Measurements from ENCODE around the gene C11orf16. TPM values are rescaled to one million over a fixed set of nuclear protein-coding genes. Genes with fewer than 3 reads are reported as not detected.

Gene C11orf16
- polyA plus RNA-seq, 3 donors = not detected

DNA sequence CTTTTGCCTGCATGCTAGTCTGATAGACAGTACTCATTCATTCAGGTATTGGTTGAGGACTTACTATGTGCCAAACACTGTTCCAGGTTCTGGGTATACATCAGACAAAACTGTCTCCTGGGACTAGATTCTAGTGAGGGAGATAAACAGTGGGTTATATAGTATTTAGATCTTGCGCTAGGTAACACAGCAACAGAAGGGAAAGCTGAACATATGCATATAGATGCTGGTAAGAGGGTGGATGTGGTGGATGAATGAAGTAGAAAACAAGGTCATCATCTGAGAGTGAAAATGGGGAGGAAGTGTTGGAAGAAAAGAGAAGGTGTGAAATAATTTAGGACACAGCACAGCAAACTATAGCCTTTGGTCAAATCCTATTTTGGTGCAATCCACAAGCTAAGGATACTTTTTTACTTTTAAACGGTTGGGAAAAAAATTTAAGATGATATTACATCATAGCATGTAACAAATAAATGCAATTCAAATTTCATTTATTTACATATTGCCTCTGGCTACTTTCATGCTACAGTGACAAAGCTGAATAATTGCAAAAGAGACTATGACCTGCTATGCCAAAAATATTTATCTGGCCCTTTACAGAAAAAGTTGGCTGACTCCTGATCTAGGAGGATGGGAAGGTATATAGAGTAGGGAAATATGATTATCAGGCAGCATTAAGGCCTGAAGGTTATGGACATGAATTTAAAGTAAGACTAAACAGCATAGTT, 38.6 kb upstream of the C11orf16 start:
- Histone ChIP-seq H3K4me1 (ENCODE audit: control insufficient read depth in 1 of 2, insufficient read depth in 2 of 2, low read length in 2 of 2) (no peaks in the 10 kb centered on the region), H3K9ac (ENCODE audit: insufficient read depth, low read length, poor library complexity, severe bottlenecking) (no peak overlapping the region), H3K36me3 (replicated peaks in 1 of 2; ENCODE audit: control insufficient read depth in 1 of 2, insufficient read depth in 2 of 2, low read length in 2 of 2) (no peaks in the 10 kb centered on the region), H4K20me1 (ENCODE audit: insufficient read depth, low read length) (no peaks in the 10 kb centered on the region), H3K27me3 (ENCODE audit: control insufficient read depth in 2 of 2, insufficient read depth in 2 of 2, low read length in 2 of 2) (no peaks in the 10 kb centered on the region), H3K9me3 (replicated peaks in 1 of 2; ENCODE audit: control insufficient read depth in 1 of 2, insufficient read depth in 1 of 2, low read length in 2 of 2) (no peaks in the 10 kb centered on the region), H3K79me2 (ENCODE audit: insufficient read depth, low read length) (no peaks in the 10 kb centered on the region), H3K4me2 (replicated peaks; ENCODE audit: extremely low read depth, low read length, poor library complexity, severe bottlenecking) (no peak overlapping the region), H2AFZ (ENCODE audit: insufficient read depth, low read depth, low read length, poor library complexity, severe bottlenecking) (no peak overlapping the region), H3K4me3 (replicated peaks in 1 of 3; ENCODE audit: low read depth in 2 of 3, low read length in 3 of 3) (no peak overlapping the region), H3K27ac (ENCODE audit: low read depth in 1 of 2, low read length in 2 of 2) (no peak overlapping the region)
- no peak for TF ChIP-seq CTCF (IDR thresholded peaks at IDR 0.05)
- Mint-ChIP-seq H3K27ac (no peak overlapping the region), H3K27me3 (ENCODE audit: low read depth in 3 of 3) (peaks cover 0 to 3% (median 1%) of the 10 kb centered on the region in 3 donors), H3K4me1 (peaks cover 10% of the 10 kb centered on the region), H3K36me3 (peaks cover 0 to 6% of the 10 kb centered on the region in 2 donors), H3K9me3 (no peaks in the 10 kb centered on the region), H3K4me3 (no peak overlapping the region)
- intact Hi-C loops (cut with micrococcal nuclease) = no loop called here
- 100% methylated on average over 1 of the region's 2 CpGs for WGBS (ENCODE audit: insufficient coverage)
- no peak for DNase-seq

DNA sequence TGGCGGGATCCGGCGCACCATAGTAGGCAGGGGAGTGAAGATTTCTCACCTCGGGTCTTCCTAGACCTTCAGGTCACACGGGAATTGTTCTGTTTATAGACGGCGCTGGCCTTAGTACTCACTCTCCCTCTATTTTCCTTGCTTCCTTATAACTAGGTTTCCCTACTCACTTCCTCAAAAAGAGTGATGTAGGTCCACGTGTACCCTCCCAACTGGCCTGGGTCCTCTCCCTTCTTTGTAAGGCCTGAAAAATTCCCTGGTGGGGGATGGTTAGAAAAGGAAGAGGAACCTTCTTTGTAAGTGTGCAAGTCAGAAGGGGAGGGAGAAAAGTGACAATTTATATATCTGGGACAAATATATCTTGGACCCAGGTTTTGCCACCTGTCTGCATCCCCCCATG, 34.4 kb upstream of the C11orf16 start:
- Histone ChIP-seq H3K4me1 (ENCODE audit: control insufficient read depth in 1 of 2, insufficient read depth in 2 of 2, low read length in 2 of 2) (peaks cover 21 to 26% of the 10 kb centered on the region in 2 donors), H3K4me2 (replicated peaks; ENCODE audit: extremely low read depth, low read length, poor library complexity, severe bottlenecking) (no peak overlapping the region), H3K27ac (ENCODE audit: low read depth in 1 of 2, low read length in 2 of 2) (no peak overlapping the region), H3K79me2 (ENCODE audit: insufficient read depth, low read length) (peaks cover 21% of the 10 kb centered on the region), H3K27me3 (ENCODE audit: control insufficient read depth in 2 of 2, insufficient read depth in 2 of 2, low read length in 2 of 2) (no peaks in the 10 kb centered on the region), H3K9me3 (replicated peaks in 1 of 2; ENCODE audit: control insufficient read depth in 1 of 2, insufficient read depth in 1 of 2, low read length in 2 of 2) (no peaks in the 10 kb centered on the region), H2AFZ (ENCODE audit: insufficient read depth, low read depth, low read length, poor library complexity, severe bottlenecking) (no peak overlapping the region), H4K20me1 (ENCODE audit: insufficient read depth, low read length) (no peaks in the 10 kb centered on the region), H3K9ac (ENCODE audit: insufficient read depth, low read length, poor library complexity, severe bottlenecking) (no peak overlapping the region), H3K36me3 (replicated peaks in 1 of 2; ENCODE audit: control insufficient read depth in 1 of 2, insufficient read depth in 2 of 2, low read length in 2 of 2) (no peaks in the 10 kb centered on the region), H3K4me3 (replicated peaks in 1 of 3; ENCODE audit: low read depth in 2 of 3, low read length in 3 of 3) (no peak overlapping the region)
- TF ChIP-seq CTCF (IDR thresholded peaks at IDR 0.05) = no peak
- H3K4me1 Mint-ChIP-seq = peaks cover 29% of the 10 kb centered on the region
- intact Hi-C loops (cut with micrococcal nuclease) = loop anchor here in 1 of 2 donors (10.0 kb wide), 2 partner anchors 48 to 292 kb away; no protein-coding TSS in a partner anchor
- H3K27ac Mint-ChIP-seq = peak overlapping the region in 5 of 7 donors; percentile 26 to 66 (median 51)
- DNase-seq = peak in 1 of 3 donors; percentile 75
- H3K9me3 Mint-ChIP-seq = no peaks in the 10 kb centered on the region
- peaks cover 0 to 6% of the 10 kb centered on the region in 2 donors for H3K36me3 Mint-ChIP-seq
- 83% methylated on average over 1 of the region's 8 CpGs for WGBS (ENCODE audit: insufficient coverage)
- peaks cover 0 to 5% (median 0%) of the 10 kb centered on the region in 3 donors for H3K27me3 Mint-ChIP-seq (ENCODE audit: low read depth in 3 of 3)
- no peak overlapping the region for H3K4me3 Mint-ChIP-seq
